Esophagus squamous epithelium (tissue), 4 donors: ENCODE measurements around the gene AMZ2.

Source experiments
- CTCF ChIP-seq, 6 experiments: fragments of 450-650 bp in 4 of 6; fragments of 200-600 bp in 2 of 6; sonication (generic) in 2 of 6; IDR thresholded peaks; one replicate each; pipeline ENCODE4 v1.5.1; 2016 to 2019; ENCODE audit warnings: antibody characterized with exemption in 6 of 6, mild to moderate bottlenecking in 4 of 6, moderate library complexity in 4 of 6
- POLR2A ChIP-seq, 4 donors: fragments of 450-650 bp; IDR thresholded peaks; one replicate each; pipeline ENCODE4 v1.6.1; 2017; ENCODE audit warnings: antibody characterized with exemption in 4 of 4, mild to moderate bottlenecking in 4 of 4, moderate library complexity in 3 of 4

DNA sequence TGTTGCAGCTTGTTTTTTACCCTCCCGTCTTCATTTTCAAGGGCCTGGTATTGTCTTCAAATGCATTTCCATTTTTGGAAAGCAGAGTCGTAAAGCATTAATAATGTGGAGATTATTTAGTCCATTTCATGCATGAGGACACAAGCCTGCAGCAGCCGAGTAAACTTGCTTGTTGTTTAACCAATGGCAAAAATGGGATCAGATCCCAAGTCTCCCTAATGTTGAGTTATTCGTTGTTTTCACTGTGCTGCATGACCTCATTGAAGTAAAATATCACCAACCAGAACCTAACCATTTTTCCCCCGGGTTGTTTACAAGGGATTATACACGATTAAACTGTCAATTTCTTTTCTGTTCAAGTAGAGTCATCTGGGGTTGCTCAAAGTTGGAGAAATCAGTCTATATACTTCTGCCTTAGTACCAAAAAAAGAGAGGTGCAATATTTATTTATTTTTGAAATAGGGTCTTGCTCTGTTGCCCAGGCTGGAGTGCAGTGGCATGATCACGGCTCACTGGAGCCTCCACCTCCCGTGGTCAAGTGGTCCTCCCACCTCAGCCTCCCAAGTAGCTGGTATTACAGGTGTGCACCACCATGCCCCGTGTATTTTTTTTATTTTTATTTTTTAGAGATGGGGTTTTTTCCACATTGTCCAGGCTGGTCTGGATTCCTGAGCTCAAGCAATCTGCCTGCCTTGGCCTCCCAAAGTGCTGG lies 12.4 kb downstream of the AMZ2 start:
- TF ChIP-seq CTCF (IDR thresholded peaks at IDR 0.05) = no peak
- TF ChIP-seq POLR2A (IDR thresholded peaks at IDR 0.05) = no peak
